Peyer's patch (tissue), 4 donors: ENCODE results near the gene USH2A.

ENCODE experiments used
- CTCF ChIP-seq, 6 experiments: fragments of 450-650 bp in 4 of 6; fragments of 200-600 bp in 2 of 6; sonication (generic) in 1 of 6; IDR thresholded peaks; one replicate each; pipeline ENCODE4 v1.5.1; 2017 to 2019; ENCODE audit warnings: antibody characterized with exemption in 6 of 6, mild to moderate bottlenecking in 3 of 6, moderate library complexity in 1 of 6
- POLR2A ChIP-seq, 2 donors: fragments of 450-650 bp; IDR thresholded peaks; one replicate each; pipeline ENCODE4 v1.5.1; 2017; ENCODE audit warnings: antibody characterized with exemption in 2 of 2, mild to moderate bottlenecking in 2 of 2, moderate library complexity in 2 of 2

GRCh38 chr1:215895276-215895675, 528.0 kb downstream of the USH2A start:
- TF ChIP-seq CTCF (IDR thresholded peaks at IDR 0.05) (no peak), POLR2A (IDR thresholded peaks at IDR 0.05) (no peak)
